Endothelial cell of umbilical vein (primary cell): Measurements from ENCODE around the gene SMCO3. TPM values are rescaled to one million over a fixed set of nuclear protein-coding genes. Genes with fewer than 3 reads are reported as not detected.
A peak's percentile ranks its signal among the peaks of the same experiment; 100 is the strongest.

Experiments used
- BruUV-seq: library from RNA; stranded (reverse); fragments of 400-500 nt; replicated peaks from 2 replicates; lab custom pipeline; 2021; lab: Mats Ljungman, UMichigan
- CTCF ChIA-PET: fragments of 300-600, 350-600 bp; sonication (Branson Sonifier 250); formaldehyde crosslinking; loops from one replicate; lab custom pipeline; 2021; ENCODE audit warnings: antibody characterized with exemption, inconsistent platforms; lab: Charles Lee
- POLR2A ChIA-PET: fragments of 300-600, 350-600 bp; sonication (Branson Sonifier 250); formaldehyde crosslinking; loops from one replicate; lab custom pipeline; 2021; ENCODE audit warnings: antibody characterized with exemption, inconsistent platforms; lab: Charles Lee
- DNase-seq: peaks from one replicate; pipeline ENCODE4 v3.0.0-alpha.2; 2011; ENCODE audit warnings: low read depth, low spot score
- FAIRE-seq: peaks from 2 replicates; lab custom pipeline; 2011; peaks lifted over from hg19 to GRCh38; lab: Jason Lieb, UNC
- H2AFZ ChIP-seq: 2 replicates; pipeline ENCODE4 v1.6.0; 2012; ENCODE audit warnings: low read depth, low read length, control low read depth, inconsistent platforms
- H3K27ac ChIP-seq: 2 replicates; pipeline ENCODE4 v1.5.1; 2011; ENCODE audit warnings: low read depth, mild to moderate bottlenecking, control low read depth, low read length, moderate library complexity; ENCODE audit not compliant: insufficient read depth
- H3K27me3 ChIP-seq, 2 experiments: 2 replicates each; pipeline versions ENCODE4 v1.6.0 to v1.6.1; 2011; ENCODE audit warnings: low read length in 2 of 2, mixed read lengths in 1 of 2; ENCODE audit not compliant: control insufficient read depth in 2 of 2, insufficient read depth in 2 of 2
- H3K36me3 ChIP-seq, 2 experiments: 2 replicates in 1 of 2; 3 replicates in 1 of 2; pipeline ENCODE4 v1.5.1; 2011; ENCODE audit warnings: low read length in 2 of 2, mild to moderate bottlenecking in 1 of 2, moderate library complexity in 1 of 2; ENCODE audit not compliant: control insufficient read depth in 2 of 2, insufficient read depth in 2 of 2; ENCODE audit errors: extremely low read depth in 1 of 2
- H3K4me1 ChIP-seq: 3 replicates; pipeline ENCODE4 v1.5.1; 2011; ENCODE audit warnings: mild to moderate bottlenecking, low read length; ENCODE audit not compliant: control insufficient read depth, insufficient read depth; ENCODE audit errors: extremely low read depth
- H3K4me2 ChIP-seq: 2 replicates; pipeline ENCODE4 v1.6.1; 2011; ENCODE audit warnings: low read length, control low read depth, mixed read lengths; ENCODE audit not compliant: insufficient read depth
- H3K4me3 ChIP-seq, 3 experiments: fragments of 200-600 bp in 1 of 3; sonication (generic), shearing (Covaris generic) in 1 of 3; replicated peaks in 1 of 3; 2 replicates each; pipeline ENCODE4 v1.5.1; 2011 to 2016; ENCODE audit warnings: control low read depth in 3 of 3, low read length in 3 of 3, mild to moderate bottlenecking in 2 of 3, inconsistent platforms in 1 of 3, low read depth in 1 of 3, moderate library complexity in 1 of 3; ENCODE audit not compliant: insufficient read depth in 1 of 3
- H3K79me2 ChIP-seq: 2 replicates; pipeline ENCODE4 v1.6.0; 2012; ENCODE audit warnings: low read length, inconsistent platforms; ENCODE audit not compliant: control insufficient read depth, insufficient read depth
- H3K9ac ChIP-seq: replicated peaks from 2 replicates; pipeline ENCODE3; 2011; ENCODE audit warnings: low read length, control low read depth; ENCODE audit not compliant: insufficient read depth; ENCODE audit errors: extremely low read depth
- H3K9me1 ChIP-seq: replicated peaks from 3 replicates; pipeline ENCODE4 v1.6.0; 2011; ENCODE audit warnings: mild to moderate bottlenecking, low read length; ENCODE audit not compliant: control insufficient read depth, insufficient read depth; ENCODE audit errors: extremely low read depth
- H3K9me3 ChIP-seq: replicated peaks from 2 replicates; pipeline ENCODE4 v1.5.1; 2012; ENCODE audit warnings: low read length, inconsistent platforms; ENCODE audit not compliant: control insufficient read depth, insufficient read depth
- H4K20me1 ChIP-seq: replicated peaks from 2 replicates; pipeline ENCODE3; 2011; ENCODE audit warnings: mild to moderate bottlenecking, low read length; ENCODE audit not compliant: control insufficient read depth, insufficient read depth; ENCODE audit errors: extremely low read depth
- CTCF ChIP-seq, 2 donors: IDR thresholded peaks; 1 replicate in 1 of 2; 2 replicates in 1 of 2; pipeline ENCODE4 v1.5.1; 2011; ENCODE audit warnings: low read length in 2 of 2, mild to moderate bottlenecking in 2 of 2, moderate library complexity in 2 of 2, control low read depth in 1 of 2, inconsistent platforms in 1 of 2, low read depth in 1 of 2; ENCODE audit not compliant: insufficient read depth in 1 of 2; ENCODE audit errors: extremely low read depth in 1 of 2
- EZH2 ChIP-seq: IDR thresholded peaks from 2 replicates; pipeline ENCODE4 v1.6.1; 2012; ENCODE audit warnings: borderline replicate concordance, low read depth, mild to moderate bottlenecking, moderate library complexity, low read length, inconsistent platforms; ENCODE audit not compliant: severe bottlenecking
- FOS ChIP-seq: IDR thresholded peaks from 2 replicates; pipeline ENCODE4 v1.6.1; 2011; ENCODE audit warnings: mild to moderate bottlenecking, low read length, moderate library complexity, borderline replicate concordance; ENCODE audit not compliant: insufficient read depth
- GATA2 ChIP-seq: IDR thresholded peaks from 2 replicates; pipeline ENCODE4 v1.7.0; 2011; ENCODE audit warnings: low read depth, mild to moderate bottlenecking, moderate library complexity, mixed read lengths, low read length; ENCODE audit not compliant: insufficient read length, insufficient read depth
- JUN ChIP-seq: IDR thresholded peaks from 2 replicates; pipeline ENCODE4 v1.6.1; 2011; ENCODE audit warnings: borderline replicate concordance, low read depth; ENCODE audit not compliant: insufficient read length, insufficient read depth
- MAX ChIP-seq: IDR thresholded peaks from 2 replicates; pipeline ENCODE4 v1.6.1; 2011; ENCODE audit not compliant: insufficient read depth, insufficient read length
- MYC ChIP-seq: IDR thresholded peaks from one replicate; pipeline ENCODE4 v1.6.1; 2011; ENCODE audit warnings: mild to moderate bottlenecking, low read depth, low read length
- POLR2A ChIP-seq: IDR thresholded peaks from 2 replicates; pipeline ENCODE4 v1.6.1; 2012; ENCODE audit warnings: low read depth, mild to moderate bottlenecking, control low read depth, low read length
- POLR2AphosphoS5 ChIP-seq: IDR thresholded peaks from 2 replicates; pipeline ENCODE4 v1.6.1; 2012; ENCODE audit warnings: low read depth, mild to moderate bottlenecking, control low read depth, low read length, moderate library complexity; ENCODE audit not compliant: insufficient read depth
- dilution Hi-C: fragments of 300-500 bp; cut with MboI; formaldehyde crosslinking; loops from one replicate; pipeline ENCODE4 v1.15.0; 2019; ENCODE audit warnings: low sequenced_read_pairs; ENCODE audit not compliant: extremely low pct_ligation_motif_present
- intact Hi-C: fragments of 100-400 bp; cut with micrococcal nuclease; formaldehyde crosslinking; loops from one replicate; pipeline ENCODE4 v1.10.0; 2022
- polyA plus RNA-seq, 4 experiments: library from polyadenylated mRNA; depleted of rRNA in 3 of 4; stranded (reverse) in 3 of 4; unstranded in 1 of 4; fragments of >200 nt; gene quantifications; 2 replicates each; pipeline versions ENCODE4 v1.2.1 to v1.2.3, GENCODE V29; 2011 to 2012; ENCODE audit warnings: missing spikeins in 1 of 4
- total RNA-seq: library from RNA; stranded (reverse); gene quantifications from 2 replicates; pipeline ENCODE4 v1.2.3, GENCODE V29; 2021

The SMCO3 gene
- total and polyA plus RNA-seq, 2 donors (not counting 3 experiments of a cell fraction or from before 2014, with no cell fraction given), result 0.33 to 0.35 TPM

GRCh38 chr12:14846876-14847580 lies 33.0 kb upstream of the SMCO3 start:
- H2AFZ ChIP-seq, result peak overlapping the region; percentile 38
- no peak for TF ChIP-seq CTCF (IDR thresholded peaks at IDR 0.05; ENCODE audit: extremely low read depth in 1 of 2, insufficient read depth in 1 of 2, low read depth in 1 of 2, low read length in 2 of 2)
- no peak for TF ChIP-seq FOS
- no peak for TF ChIP-seq POLR2A
- TF ChIP-seq MYC, result no peak
- TF ChIP-seq POLR2AphosphoS5, result no peak
- TF ChIP-seq EZH2, result no peak
- no peak for TF ChIP-seq MAX
- no peak for TF ChIP-seq GATA2
- no peak for TF ChIP-seq JUN
- ChIA-PET POLR2A (interaction anchor here (0.9 kb wide), 1 partner anchor 73 kb away, joined by 3 read pairs; a partner anchor contains a TSS), CTCF (interaction anchor here (0.9 to 7.4 kb wide), 17 partner anchors 9 to 374 kb away, joined by 3 to 97 read pairs (median 5); partner anchors contain the start of genes MGP and RERG)
- H3K4me1 ChIP-seq, result peaks cover 57% of the 10 kb centered on the region
- H3K27ac ChIP-seq, result no peak overlapping the region
- DNase-seq (peak; percentile 86), FAIRE-seq (no peak)
- H4K20me1 ChIP-seq, result no peaks in the 10 kb centered on the region
- no peaks in the 10 kb centered on the region for H3K9me1 ChIP-seq
- H3K9me3 ChIP-seq, result no peaks in the 10 kb centered on the region
- H3K9ac ChIP-seq, result no peak overlapping the region
- no peaks in the 10 kb centered on the region for H3K36me3 ChIP-seq
- dilution Hi-C loops (no loop called here), intact Hi-C loops (loop anchor here (1.0 kb wide), 1 partner anchor 58 kb away; no protein-coding TSS in a partner anchor)
- no peaks in the 10 kb centered on the region for H3K27me3 ChIP-seq
- H3K4me2 ChIP-seq, result no peak overlapping the region
- H3K79me2 ChIP-seq, result peaks cover 6% of the 10 kb centered on the region
- no TSS peak for BruUV-seq
- no peak overlapping the region for H3K4me3 ChIP-seq
